ENCODE data around the gene SHROOM3.
"Not testable (repeated sequence)": the region's sequence is repeated elsewhere in the genome, so short reads cannot be mapped to it uniquely, and the experiment has no call there.

DNA sequence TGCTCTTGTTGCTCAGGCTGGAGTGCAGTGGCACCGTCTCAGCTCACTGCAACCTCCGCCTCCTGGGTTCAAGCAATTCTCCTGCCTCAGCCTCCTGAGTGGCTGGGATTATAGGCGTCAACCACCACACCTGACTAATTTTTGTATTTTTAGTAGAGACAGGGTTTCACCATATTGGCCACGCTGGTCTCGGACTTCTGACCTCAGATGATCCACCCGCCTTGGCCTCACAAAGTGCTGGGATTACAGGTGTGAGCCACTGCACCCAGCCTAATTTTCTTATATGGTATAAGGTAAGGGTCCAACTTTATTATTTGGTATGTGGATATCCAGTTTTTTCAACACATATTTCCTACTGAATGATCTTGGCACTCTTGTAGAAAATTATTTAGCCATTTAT, 19.0 kb downstream of the SHROOM3 start:
- TF ChIP-seq, protein P1, sequence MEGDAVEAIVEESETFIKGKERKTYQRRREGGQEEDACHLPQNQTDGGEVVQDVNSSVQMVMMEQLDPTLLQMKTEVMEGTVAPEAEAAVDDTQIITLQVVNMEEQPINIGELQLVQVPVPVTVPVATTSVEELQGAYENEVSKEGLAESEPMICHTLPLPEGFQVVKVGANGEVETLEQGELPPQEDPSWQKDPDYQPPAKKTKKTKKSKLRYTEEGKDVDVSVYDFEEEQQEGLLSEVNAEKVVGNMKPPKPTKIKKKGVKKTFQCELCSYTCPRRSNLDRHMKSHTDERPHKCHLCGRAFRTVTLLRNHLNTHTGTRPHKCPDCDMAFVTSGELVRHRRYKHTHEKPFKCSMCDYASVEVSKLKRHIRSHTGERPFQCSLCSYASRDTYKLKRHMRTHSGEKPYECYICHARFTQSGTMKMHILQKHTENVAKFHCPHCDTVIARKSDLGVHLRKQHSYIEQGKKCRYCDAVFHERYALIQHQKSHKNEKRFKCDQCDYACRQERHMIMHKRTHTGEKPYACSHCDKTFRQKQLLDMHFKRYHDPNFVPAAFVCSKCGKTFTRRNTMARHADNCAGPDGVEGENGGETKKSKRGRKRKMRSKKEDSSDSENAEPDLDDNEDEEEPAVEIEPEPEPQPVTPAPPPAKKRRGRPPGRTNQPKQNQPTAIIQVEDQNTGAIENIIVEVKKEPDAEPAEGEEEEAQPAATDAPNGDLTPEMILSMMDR (IDR thresholded peaks at IDR 0.05): not testable (repeated sequence)
- TF ChIP-seq EZH2 (IDR thresholded peaks at IDR 0.05; ENCODE audit: borderline replicate concordance, insufficient read depth, low read depth, low read length, poor library complexity, severe bottlenecking): not testable (repeated sequence)
